Fibroblast of the aortic adventitia (primary cell): ENCODE results near the gene CCR7. TPM values are rescaled to one million over a fixed set of nuclear protein-coding genes. Genes with fewer than 3 reads are reported as not detected.

ENCODE experiments used
- DNase-seq: peaks from one replicate; pipeline ENCODE4 v3.0.0-alpha.2; 2010; ENCODE audit warnings: low read depth
- H3K4me3 ChIP-seq: 2 replicates; pipeline ENCODE4 v1.5.1; 2011; ENCODE audit warnings: low read depth, mild to moderate bottlenecking, control low read depth, low read length, moderate library complexity
- CTCF ChIP-seq: IDR thresholded peaks from 2 replicates; pipeline ENCODE4 v1.5.1; 2011; ENCODE audit warnings: mild to moderate bottlenecking, low read length, control low read depth, inconsistent platforms; ENCODE audit not compliant: insufficient read depth
- total RNA-seq: library from RNA; depleted of rRNA; stranded (reverse); fragments of >200 nt; gene quantifications from 2 replicates; pipeline ENCODE4 v1.2.3, GENCODE V29; 2012; ENCODE audit warnings: low replicate concordance

Gene CCR7
- not detected in 2 replicates for total RNA-seq

GRCh38 chr17:40564883-40565768, at the start of gene CCR7:
CCR7 (minus strand) TSS chr17:40565472; CDS start chr17:40565409, 63 bp downstream.
- TF ChIP-seq CTCF = no peak
- no peak for DNase-seq
- no peak within 1 kb of the TSS for H3K4me3 ChIP-seq

- no peak for DNase-seq
- no peak for TF ChIP-seq CTCF
- H3K4me3 ChIP-seq = no peak overlapping the region
Observed at GRCh38 chr17:40614431-40615067, 49.3 kb upstream of the CCR7 start.

- DNase-seq = no peak
- no peak overlapping the region for H3K4me3 ChIP-seq
- TF ChIP-seq CTCF = no peak
Observed at GRCh38 chr17:40613467-40614154, 48.3 kb upstream of the CCR7 start.

- H3K4me3 ChIP-seq = no peak overlapping the region
- no peak for TF ChIP-seq CTCF
- no peak for DNase-seq
Observed at GRCh38 chr17:40612599-40613244, 47.5 kb upstream of the CCR7 start.

GRCh38 chr17:40611840-40612474, 46.7 kb upstream of the CCR7 start:
- H3K4me3 ChIP-seq = no peak overlapping the region
- DNase-seq = no peak
- TF ChIP-seq CTCF = no peak

- DNase-seq = no peak
- no peak overlapping the region for H3K4me3 ChIP-seq
- TF ChIP-seq CTCF = no peak
Observed at GRCh38 chr17:40610359-40610758, 45.1 kb upstream of the CCR7 start.
